Nephron progenitor cell (in vitro differentiated cells): ENCODE results near the gene CLASP1.

Experiments
- DNase-seq: peaks from one replicate; pipeline ENCODE4 v3.0.0; 2021
- H3K27ac Mint-ChIP-seq: 2 replicates; pipeline ENCODE4 v1.8.0; 2021; ENCODE audit warnings: mild to moderate bottlenecking, moderate library complexity, mixed read lengths
- H3K27me3 Mint-ChIP-seq: 2 replicates; pipeline ENCODE4 v1.8.0; 2021; ENCODE audit warnings: mild to moderate bottlenecking, low read depth, mixed read lengths; ENCODE audit not compliant: poor library complexity
- H3K36me3 Mint-ChIP-seq: 2 replicates; pipeline ENCODE4 v1.8.0; 2021; ENCODE audit warnings: low read depth, mixed read lengths
- H3K4me1 Mint-ChIP-seq: 2 replicates; pipeline ENCODE4 v1.8.0; 2021; ENCODE audit warnings: mixed read lengths
- H3K4me3 Mint-ChIP-seq: 2 replicates; pipeline ENCODE4 v1.8.0; 2021; ENCODE audit warnings: mild to moderate bottlenecking, moderate library complexity, mixed read lengths
- H3K9me3 Mint-ChIP-seq: 2 replicates; pipeline ENCODE4 v1.8.0; 2021; ENCODE audit warnings: mild to moderate bottlenecking, moderate library complexity, mixed read lengths
- CTCF ChIP-seq: fragments of 200-600 bp; sonication (generic); IDR thresholded peaks from 2 replicates; pipeline ENCODE4 v1.5.0; 2021; ENCODE audit warnings: antibody characterized with exemption

CLASP1 gene

GRCh38 chr2:121372721-121373353, 276.4 kb downstream of the CLASP1 start:
- Mint-ChIP-seq H3K4me1 (peaks cover 3% of the 10 kb centered on the region), H3K27ac (no peak overlapping the region), H3K36me3 (peaks cover 91% of the 10 kb centered on the region), H3K27me3 (no peaks in the 10 kb centered on the region), H3K4me3 (no peak overlapping the region), H3K9me3 (no peaks in the 10 kb centered on the region)
- DNase-seq, result no peak
- TF ChIP-seq CTCF, result no peak

GRCh38 chr2:121372082-121372481, 277.2 kb downstream of the CLASP1 start:
- H3K4me3 Mint-ChIP-seq, result no peak overlapping the region
- H3K27ac Mint-ChIP-seq, result peak overlapping the region; percentile 24
- H3K27me3 Mint-ChIP-seq, result no peaks in the 10 kb centered on the region
- TF ChIP-seq CTCF, result no peak
- no peaks in the 10 kb centered on the region for H3K9me3 Mint-ChIP-seq
- H3K4me1 Mint-ChIP-seq, result peaks cover 3% of the 10 kb centered on the region
- no peak for DNase-seq
- H3K36me3 Mint-ChIP-seq, result peaks cover 88% of the 10 kb centered on the region

- no peak for TF ChIP-seq CTCF
- Mint-ChIP-seq H3K9me3 (no peaks in the 10 kb centered on the region), H3K27ac (no peak overlapping the region), H3K36me3 (peaks cover 79% of the 10 kb centered on the region), H3K4me3 (no peak overlapping the region), H3K27me3 (peaks cover 2% of the 10 kb centered on the region), H3K4me1 (peaks cover 3% of the 10 kb centered on the region)
- no peak for DNase-seq
Measured at GRCh38 chr2:121368836-121369235, 280.4 kb downstream of the CLASP1 start.

- Mint-ChIP-seq H3K27ac (peak overlapping the region; percentile 31), H3K4me3 (no peak overlapping the region), H3K36me3 (peaks cover 79% of the 10 kb centered on the region), H3K27me3 (peaks cover 2% of the 10 kb centered on the region), H3K9me3 (no peaks in the 10 kb centered on the region), H3K4me1 (peaks cover 1% of the 10 kb centered on the region)
- TF ChIP-seq CTCF, result no peak
- DNase-seq, result no peak
Measured at GRCh38 chr2:121368155-121368554, 281.1 kb downstream of the CLASP1 start.

GRCh38 chr2:121367246-121367900, 281.9 kb downstream of the CLASP1 start:
- no peaks in the 10 kb centered on the region for H3K9me3 Mint-ChIP-seq
- no peaks in the 10 kb centered on the region for H3K4me1 Mint-ChIP-seq
- H3K36me3 Mint-ChIP-seq, result peaks cover 75% of the 10 kb centered on the region
- no peak overlapping the region for H3K4me3 Mint-ChIP-seq
- no peak for DNase-seq
- no peak overlapping the region for H3K27ac Mint-ChIP-seq
- no peak for TF ChIP-seq CTCF
- H3K27me3 Mint-ChIP-seq, result peaks cover 2% of the 10 kb centered on the region

- H3K36me3 Mint-ChIP-seq, result peaks cover 73% of the 10 kb centered on the region
- H3K9me3 Mint-ChIP-seq, result no peaks in the 10 kb centered on the region
- no peak overlapping the region for H3K27ac Mint-ChIP-seq
- TF ChIP-seq CTCF, result no peak
- peaks cover 2% of the 10 kb centered on the region for H3K27me3 Mint-ChIP-seq
- H3K4me3 Mint-ChIP-seq, result no peak overlapping the region
- H3K4me1 Mint-ChIP-seq, result no peaks in the 10 kb centered on the region
- no peak for DNase-seq
Measured at GRCh38 chr2:121366040-121366439, 283.2 kb downstream of the CLASP1 start.
